Measurements from ENCODE around the gene COPZ2.

- TF ChIP-seq CTCF (conservative IDR thresholded peaks at IDR 0.05; ENCODE audit: low read depth, low read length) (no peak), EZH2 (IDR thresholded peaks at IDR 0.05; ENCODE audit: low read length, unreplicated experiment) (no peak)
These were observed 284 bp upstream of the COPZ2 start for GRCh38 chr17:48037838-48038323.
